Stimulated activated CD8-positive, alpha-beta memory T cell treated with anti-CD3 and anti-CD28 coated beads, Interleukin-7, amount 100 ng/mL, for 48 hours (primary cell): Measurements from ENCODE around the gene SRL.
"Not testable (repeated sequence)": the region's sequence is repeated elsewhere in the genome, so short reads cannot be mapped to it uniquely, and the experiment has no call there.

Experiments
- DNase-seq, 2 donors: peaks; one replicate each; pipeline ENCODE4 v3.0.0-alpha.2; 2020; ENCODE audit warnings: low read depth in 1 of 2; ENCODE audit errors: extremely low read depth in 1 of 2

The SRL gene

GRCh38 chr16:4261557-4262172 is 19.8 kb upstream of the SRL start:
- no peak for DNase-seq

GRCh38 chr16:4260360-4260759 is 18.5 kb upstream of the SRL start:
- DNase-seq, result no peak

GRCh38 chr16:4257646-4258556 is 16.0 kb upstream of the SRL start:
- DNase-seq, result no peak

- peak; percentile 100 for DNase-seq
Observed at GRCh38 chr16:4253394-4254150, 11.7 kb upstream of the SRL start.

- not testable (repeated sequence) for DNase-seq
Observed at GRCh38 chr16:4253012-4253393, 11.1 kb upstream of the SRL start.

GRCh38 chr16:4249530-4250308 is 7.8 kb upstream of the SRL start:
- DNase-seq, result no peak

GRCh38 chr16:4247460-4247784 is 5.5 kb upstream of the SRL start:
- DNase-seq, result no peak

GRCh38 chr16:4246777-4247459 is 5.0 kb upstream of the SRL start:
- no peak for DNase-seq

GRCh38 chr16:4245077-4245791 is 3.4 kb upstream of the SRL start:
- no peak for DNase-seq

GRCh38 chr16:4244254-4245076 is 2.6 kb upstream of the SRL start:
- DNase-seq, result no peak

GRCh38 chr16:4241258-4241927 is 487 bp downstream of the SRL start:
- no peak for DNase-seq

GRCh38 chr16:4240624-4241023 is 1.3 kb downstream of the SRL start:
- DNase-seq, result no peak

GRCh38 chr16:4239682-4240175 is 2.2 kb downstream of the SRL start:
- DNase-seq, result no peak

- DNase-seq, result no peak
Observed at GRCh38 chr16:4239020-4239419, 2.9 kb downstream of the SRL start.

GRCh38 chr16:4233431-4233830 is 8.4 kb downstream of the SRL start:
- DNase-seq, result no peak

- no peak for DNase-seq
Observed at GRCh38 chr16:4232541-4233386, 9.1 kb downstream of the SRL start.

- DNase-seq, result no peak
Observed at GRCh38 chr16:4231886-4232285, 10.0 kb downstream of the SRL start.
